GM19099 (cell line): Measurements from ENCODE around the gene HSPB7.

Experiments
- POLR2A ChIP-seq: IDR thresholded peaks from 3 replicates; pipeline ENCODE4 v1.6.1; 2011; ENCODE audit warnings: low read depth; ENCODE audit not compliant: insufficient read length; ENCODE audit errors: extremely low read depth

HSPB7 gene

GRCh38 chr1:16022393-16022792 is 4.5 kb upstream of the HSPB7 start:
- TF ChIP-seq POLR2A, result no peak

GRCh38 chr1:16021681-16022080 is 3.8 kb upstream of the HSPB7 start, which contains the start of gene CLCNKA:
CLCNKA (plus strand) TSS chr1:16022036; CDS start chr1:16022620, 584 bp downstream.
- no peak for TF ChIP-seq POLR2A

GRCh38 chr1:16020325-16020724 is 2.5 kb upstream of the HSPB7 start:
- no peak for TF ChIP-seq POLR2A

GRCh38 chr1:16019644-16020277 is 1.9 kb upstream of the HSPB7 start:
- no peak for TF ChIP-seq POLR2A

- TF ChIP-seq POLR2A, result no peak
Observed at GRCh38 chr1:16018749-16019643, 1.2 kb upstream of the HSPB7 start.

- TF ChIP-seq POLR2A, result no peak
Observed at GRCh38 chr1:16018308-16018707, 465 bp upstream of the HSPB7 start.

GRCh38 chr1:16017076-16017460 is 775 bp downstream of the HSPB7 start:
- no peak for TF ChIP-seq POLR2A

- TF ChIP-seq POLR2A, result no peak
Observed at GRCh38 chr1:16015960-16016901, 1.6 kb downstream of the HSPB7 start.

- TF ChIP-seq POLR2A, result no peak
Observed at GRCh38 chr1:16015491-16015890, 2.4 kb downstream of the HSPB7 start.

- TF ChIP-seq POLR2A, result no peak
Observed at GRCh38 chr1:16014509-16015482, 3.0 kb downstream of the HSPB7 start.

- no peak for TF ChIP-seq POLR2A
Observed at GRCh38 chr1:16013908-16014258, 4.0 kb downstream of the HSPB7 start.

- TF ChIP-seq POLR2A, result no peak
Observed at GRCh38 chr1:16013220-16013907, 4.5 kb downstream of the HSPB7 start.

- TF ChIP-seq POLR2A, result no peak
Observed at GRCh38 chr1:16012590-16013219, 5.1 kb downstream of the HSPB7 start.

GRCh38 chr1:16011936-16012589 is 5.8 kb downstream of the HSPB7 start:
- no peak for TF ChIP-seq POLR2A
